LNCAP (cell line): Measurements from ENCODE around the gene NCEH1.

ENCODE experiments used
- CTCF ChIP-seq: fragments of 450-650 bp; IDR thresholded peaks from 2 replicates; pipeline ENCODE4 v1.5.1; 2017; ENCODE audit warnings: mild to moderate bottlenecking

The NCEH1 gene

DNA sequence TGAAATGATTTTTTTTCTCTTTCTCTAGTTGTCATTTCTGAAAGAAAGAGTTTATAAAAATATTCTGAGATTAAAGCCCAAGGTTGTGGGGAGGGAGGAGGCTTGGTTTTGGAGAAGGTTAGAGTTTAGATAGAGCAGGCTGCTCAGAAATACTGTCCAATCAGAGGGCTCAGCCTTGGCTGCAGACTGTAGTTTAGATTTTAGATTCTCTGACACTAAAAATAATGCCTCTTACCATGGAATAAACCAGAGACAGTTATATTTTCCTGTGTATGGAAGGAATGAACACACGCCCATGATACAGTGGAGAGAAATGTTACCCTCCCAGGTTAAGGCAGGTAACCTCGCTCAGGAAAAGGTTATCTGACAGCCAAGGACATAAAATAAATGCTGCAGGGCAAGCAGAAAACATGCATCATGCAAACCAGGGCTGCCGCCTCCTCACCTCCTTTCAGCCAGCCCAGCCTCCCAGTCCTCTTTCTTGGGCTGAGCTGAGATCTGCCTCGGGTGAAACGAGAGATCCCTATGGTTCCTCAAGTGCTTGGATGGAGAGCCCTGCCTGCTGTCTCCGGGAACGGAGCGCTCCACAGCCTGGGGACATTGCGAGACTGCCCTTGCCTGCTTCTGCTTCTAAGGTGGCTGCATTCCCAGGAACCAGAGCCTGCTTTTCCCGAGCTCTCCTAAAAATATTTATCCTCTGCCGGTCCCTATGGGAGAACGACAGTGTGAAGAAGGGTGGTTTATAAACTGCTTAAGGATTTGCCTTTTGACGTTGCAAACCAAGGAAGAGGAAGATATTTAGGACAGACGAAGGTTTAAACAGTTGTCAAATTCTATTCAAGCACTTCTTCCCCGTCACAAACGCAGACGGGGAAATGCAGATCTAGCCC, 848 bp downstream of the NCEH1 start:
- TF ChIP-seq CTCF: no peak

DNA sequence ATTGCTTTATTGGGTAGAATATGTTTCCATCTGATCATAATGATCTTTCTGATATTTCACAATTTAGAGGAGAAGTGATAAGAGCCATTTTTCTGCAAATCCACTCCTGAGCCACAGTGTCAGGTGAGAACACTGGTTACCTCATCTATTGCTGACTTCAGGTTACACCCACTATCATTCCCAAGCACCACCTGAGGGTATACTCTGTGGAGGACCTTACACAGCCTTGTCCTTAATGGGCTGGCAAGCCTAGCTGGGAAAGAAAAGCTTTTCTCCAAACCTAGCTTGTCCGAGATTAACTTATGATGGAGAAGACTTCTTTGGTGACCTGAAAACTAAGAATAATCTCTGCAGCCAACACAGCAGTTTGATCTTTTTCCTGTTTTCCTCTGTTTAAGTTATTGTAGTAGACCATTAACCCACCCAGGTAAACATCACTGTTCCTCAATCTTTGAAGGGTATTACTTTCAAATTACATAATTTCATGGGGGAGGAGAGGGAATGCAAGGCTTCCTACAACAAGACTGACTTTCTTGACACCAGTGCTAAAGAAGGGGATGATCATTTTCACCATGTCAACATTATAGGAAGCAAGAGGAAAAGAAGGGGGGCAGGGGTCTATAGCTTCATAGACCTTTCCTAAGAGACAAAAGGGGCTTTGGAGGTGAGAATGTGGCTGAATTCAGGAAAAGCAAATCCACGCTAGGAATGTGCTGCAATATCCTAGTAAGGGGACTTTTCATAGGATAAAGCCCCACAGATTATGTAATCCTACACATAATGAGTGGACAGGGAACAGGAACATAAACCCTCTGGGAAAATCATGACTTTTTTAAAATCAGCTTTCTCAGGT, 1.7 kb downstream of the NCEH1 start:
- no peak for TF ChIP-seq CTCF

DNA sequence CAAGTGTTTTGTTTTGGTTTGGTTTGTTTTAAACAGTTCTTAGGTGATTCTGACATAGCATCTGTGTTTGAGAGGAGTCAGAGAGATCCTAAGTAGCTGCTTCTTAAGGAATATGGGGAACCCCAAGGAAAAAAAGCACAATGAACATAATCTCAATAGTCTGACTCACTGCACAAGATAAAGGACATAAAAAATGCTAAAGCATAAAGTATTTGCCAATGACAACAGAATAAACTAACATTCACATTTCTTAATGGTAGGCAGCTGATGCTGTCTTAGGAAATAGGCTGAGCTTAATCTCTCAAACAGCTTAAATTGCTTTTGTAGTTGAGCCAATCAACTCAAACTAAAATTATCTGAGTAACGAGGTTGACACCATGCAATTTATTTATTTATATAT, 2.9 kb downstream of the NCEH1 start:
- TF ChIP-seq CTCF: no peak

DNA sequence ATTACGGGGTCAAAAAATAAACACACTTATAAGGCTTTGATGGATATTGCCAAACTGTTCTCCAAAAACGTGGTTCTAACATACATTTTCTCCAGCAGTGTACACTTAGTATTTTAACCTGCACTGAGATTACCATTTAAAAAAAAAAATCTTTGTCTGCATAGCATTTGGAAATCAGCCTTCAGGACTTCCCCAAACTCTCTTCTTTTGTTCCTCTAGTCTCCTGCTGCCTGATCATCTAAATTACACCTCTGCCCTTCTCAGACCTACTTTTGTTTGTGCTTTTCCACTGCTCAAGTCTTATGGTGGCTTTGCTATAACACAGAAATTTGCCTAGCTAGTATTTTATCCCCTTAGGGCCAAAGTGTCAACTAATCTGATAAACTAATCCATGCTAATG, 3.8 kb downstream of the NCEH1 start:
- no peak for TF ChIP-seq CTCF

GRCh38 chr3:172705170-172705569, 5.7 kb downstream of the NCEH1 start:
- no peak for TF ChIP-seq CTCF

DNA sequence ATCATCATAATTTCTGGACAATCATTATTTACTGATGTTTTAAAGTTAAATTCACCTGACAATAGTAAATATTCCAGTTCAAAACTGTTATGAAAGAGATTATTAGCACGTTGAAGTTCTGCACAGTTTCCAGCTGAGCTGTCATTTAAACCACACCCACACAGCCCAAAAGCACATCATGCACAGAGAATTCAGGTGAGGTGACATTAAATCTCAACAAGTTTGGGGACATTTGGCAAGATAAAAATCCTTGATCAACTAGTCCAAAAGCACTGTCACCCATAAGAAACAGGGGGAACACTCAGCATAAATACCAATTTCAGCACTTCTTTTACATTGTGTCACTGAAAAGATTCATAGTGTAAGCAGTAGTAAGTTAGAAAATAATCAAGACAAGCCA, 6.9 kb downstream of the NCEH1 start:
- TF ChIP-seq CTCF: no peak

GRCh38 chr3:172702256-172702655, 8.6 kb downstream of the NCEH1 start:
- TF ChIP-seq CTCF: no peak
